Measurements from ENCODE around the gene GADD45A.
"Not testable (repeated sequence)": the region's sequence is repeated elsewhere in the genome, so short reads cannot be mapped to it uniquely, and the experiment has no call there.

GADD45A gene

DNA sequence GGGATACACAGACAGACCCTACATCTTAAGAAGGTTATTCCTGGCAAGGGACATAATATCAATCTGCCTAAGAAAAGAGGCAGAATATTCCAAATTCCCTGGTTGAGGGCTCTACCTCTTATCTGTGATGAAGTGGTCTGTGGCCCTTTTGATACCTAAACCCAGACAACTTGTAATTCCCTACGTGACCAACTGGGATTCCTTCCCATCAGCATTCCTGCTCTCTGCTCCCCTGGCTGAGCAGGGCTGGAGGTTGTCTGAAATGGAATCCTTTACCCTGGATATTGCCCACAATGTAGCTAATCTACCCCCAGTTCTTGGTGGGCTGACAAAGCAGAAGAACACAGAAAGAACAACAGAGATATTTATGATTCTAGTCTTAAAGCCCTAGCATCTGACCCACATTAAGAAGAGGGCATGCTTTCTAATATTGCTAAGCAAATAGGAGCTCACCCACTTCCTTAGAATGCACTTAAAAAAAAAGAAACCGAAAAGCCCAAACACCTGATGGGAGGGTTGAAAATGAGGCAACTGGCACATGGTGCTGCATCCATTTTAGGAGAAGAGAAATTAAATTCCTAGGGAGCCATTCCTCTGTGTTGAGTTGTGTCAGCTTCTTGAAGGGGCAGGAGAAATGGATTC is 36.8 kb downstream of the GADD45A start:
- no peak for DNase-seq (ENCODE audit: low spot score)

DNA sequence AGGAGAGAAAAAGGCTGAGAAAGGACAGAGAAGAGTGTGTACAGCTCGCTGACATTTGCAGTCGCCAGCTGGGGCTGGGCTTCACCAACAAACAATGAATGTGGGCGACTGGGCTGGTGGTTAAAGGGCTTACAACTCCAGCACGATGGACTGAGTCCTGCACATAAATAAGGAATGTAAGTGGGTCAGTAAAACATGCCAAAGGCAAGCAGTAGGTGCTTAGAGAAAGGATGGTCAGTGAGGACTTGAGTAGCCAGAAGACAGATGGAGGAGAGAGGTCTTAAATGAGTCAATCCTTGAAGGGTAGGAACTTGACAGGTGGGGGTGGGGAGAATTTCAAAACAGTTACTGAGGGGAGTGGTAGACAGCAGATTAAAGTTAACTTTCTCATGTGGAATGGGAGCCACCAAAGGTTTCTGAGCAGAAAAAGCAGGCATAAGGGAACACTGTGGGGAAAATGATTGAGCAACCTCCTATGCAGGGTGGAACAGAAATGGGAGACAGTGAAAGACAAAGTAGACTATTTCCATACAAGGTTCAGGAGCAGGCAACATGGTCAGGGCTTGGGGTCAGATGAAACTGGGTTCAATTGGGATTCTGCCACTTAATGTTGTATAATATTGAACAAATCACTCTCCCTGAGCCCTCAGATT is 37.4 kb downstream of the GADD45A start:
- no peak for DNase-seq (ENCODE audit: low spot score)

DNA sequence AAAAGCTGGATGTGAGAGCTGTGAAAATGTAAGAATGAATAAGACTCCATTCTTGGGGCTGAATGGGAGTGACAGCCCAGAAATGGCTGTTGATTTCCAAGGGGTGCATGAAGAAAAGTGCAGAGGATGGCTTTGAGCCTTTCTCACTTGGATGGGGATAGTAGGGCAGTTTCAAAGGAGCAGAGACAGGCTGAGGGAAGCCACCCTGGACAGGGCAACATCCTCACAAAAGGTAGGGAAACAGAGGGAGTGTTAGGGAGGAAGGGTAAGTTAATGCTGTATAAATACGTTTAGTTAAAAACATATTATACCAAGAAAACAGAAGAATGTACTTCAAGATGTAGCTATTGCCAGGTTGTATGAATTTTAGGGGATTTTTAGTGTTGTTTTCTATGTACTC is 38.1 kb downstream of the GADD45A start:
- no peak for DNase-seq (ENCODE audit: low spot score)

DNA sequence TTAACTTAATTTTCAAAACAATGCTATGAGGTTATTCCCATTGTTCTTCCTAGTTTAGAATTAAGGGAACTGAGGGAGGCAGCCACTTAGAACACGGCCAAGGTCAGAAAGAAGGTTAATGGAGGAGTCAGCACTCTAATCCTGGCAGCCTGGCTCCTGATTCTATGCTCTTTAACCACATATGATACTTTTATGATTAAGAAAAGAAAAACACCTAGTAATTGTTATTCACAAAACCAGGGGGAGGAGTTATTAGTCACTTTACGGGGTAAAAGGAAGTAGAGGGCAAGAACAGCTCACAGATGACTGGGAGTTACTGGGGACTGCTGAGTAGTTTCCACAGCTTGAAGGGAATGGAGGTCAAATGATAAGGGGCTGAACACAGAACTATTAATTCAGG is 38.6 kb downstream of the GADD45A start:
- DNase-seq (ENCODE audit: low spot score), result peak; percentile 38

DNA sequence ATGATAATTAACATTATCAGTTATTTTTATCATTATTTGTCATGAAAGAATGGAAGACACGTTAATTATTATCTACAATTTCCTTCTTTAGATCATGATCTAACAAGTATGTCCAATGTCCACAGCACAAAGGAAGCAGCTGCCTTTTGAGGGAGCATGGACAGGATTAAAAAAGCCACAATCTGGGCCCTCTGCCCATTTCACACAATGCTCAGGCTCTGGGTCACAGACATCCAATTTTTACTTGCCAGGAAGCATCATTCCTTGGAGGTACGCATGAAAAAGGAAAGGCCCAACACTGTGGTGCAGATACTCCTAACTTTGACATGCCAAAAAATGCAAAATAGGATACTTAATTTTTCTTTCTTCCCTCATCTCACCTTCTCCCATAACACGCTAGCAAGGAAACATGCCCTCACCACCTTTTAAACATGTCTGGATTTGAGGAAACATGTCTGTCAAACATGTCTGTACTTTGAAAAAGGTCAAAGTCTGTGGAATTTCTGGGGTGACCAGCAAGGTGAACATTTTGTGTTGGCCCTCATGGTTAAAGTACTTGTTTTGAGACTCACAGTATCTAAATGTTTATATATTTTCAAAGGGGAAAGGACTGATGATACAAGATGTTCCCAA is 40.0 kb downstream of the GADD45A start:
- no peak for DNase-seq (ENCODE audit: low spot score)

DNA sequence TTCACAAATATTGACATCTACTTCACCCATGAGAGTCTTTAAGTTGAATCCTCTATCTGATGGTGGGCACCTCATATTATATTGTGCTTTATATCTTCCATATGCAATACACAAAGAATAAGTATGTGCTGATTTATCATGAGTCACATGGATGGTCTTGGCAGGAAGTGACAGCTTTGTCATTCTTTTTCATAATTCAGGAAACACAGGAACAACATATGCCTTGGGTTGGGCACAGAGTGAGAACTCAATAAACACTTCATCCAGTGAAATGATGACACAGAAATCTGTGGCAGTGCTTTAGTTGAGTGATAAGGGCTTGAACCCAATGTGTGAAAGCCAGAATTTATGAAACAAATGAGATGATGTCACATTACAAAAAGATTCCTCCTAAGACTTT is 41.2 kb downstream of the GADD45A start:
- DNase-seq (ENCODE audit: low spot score), result peak; percentile 9

DNA sequence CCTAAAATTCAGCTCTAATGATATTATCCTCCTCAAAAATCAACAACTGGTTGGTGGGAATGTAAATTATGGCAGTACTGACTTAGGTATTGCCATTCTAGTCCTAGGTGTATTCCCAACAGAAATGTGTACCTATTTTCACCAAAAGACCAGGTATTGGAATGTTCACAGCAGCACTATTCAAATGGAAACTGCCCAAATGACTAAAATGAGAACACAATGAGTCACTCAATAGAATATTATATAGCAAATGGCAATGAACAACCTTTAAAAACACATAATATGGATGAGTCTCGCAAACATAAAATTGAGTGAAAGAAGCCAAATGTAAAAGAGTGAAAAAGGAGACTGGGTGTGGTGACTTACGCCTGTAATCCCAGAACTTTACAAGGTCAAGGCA is 44.9 kb downstream of the GADD45A start:
- DNase-seq (ENCODE audit: low spot score), result peak; percentile 17

DNA sequence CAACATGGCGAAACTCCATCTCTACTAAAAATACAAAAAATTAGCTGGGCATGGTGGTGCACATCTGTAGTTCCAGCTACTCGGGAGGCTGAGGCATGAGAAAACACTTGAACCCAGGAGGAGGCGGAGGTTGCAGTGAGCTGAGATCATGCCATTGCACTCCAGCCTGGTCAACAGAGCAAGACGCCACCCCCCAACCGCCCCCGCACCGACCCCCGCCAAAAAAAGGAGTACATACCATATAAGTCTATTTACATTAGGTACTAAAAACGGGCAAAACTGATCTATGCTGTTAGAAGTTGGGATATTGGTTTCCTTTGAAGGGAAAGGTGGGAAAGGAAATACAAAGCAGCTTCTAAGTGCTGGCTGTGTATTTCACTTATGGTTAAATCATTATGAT is 45.3 kb downstream of the GADD45A start:
- DNase-seq (ENCODE audit: low spot score), result not testable (repeated sequence)

DNA sequence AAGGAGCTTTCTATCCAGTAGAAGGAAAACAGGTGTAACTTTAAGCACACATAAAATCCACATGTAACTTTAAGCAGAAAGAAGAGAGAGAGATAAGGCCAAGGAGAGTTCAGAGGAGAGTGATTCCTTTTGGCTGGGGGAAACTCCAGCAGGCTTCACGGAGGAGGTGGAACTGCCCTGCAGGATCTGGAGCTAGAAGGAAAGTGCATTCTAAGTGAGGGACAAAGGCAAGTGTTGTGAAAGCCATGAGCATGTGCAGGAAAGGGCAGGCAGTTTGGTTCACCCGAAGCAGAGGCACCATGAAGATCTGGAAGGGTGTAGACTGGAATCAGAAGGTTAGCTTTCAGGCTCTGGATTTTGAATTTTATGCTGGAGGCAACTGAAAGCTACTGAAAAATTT is 46.3 kb downstream of the GADD45A start:
- DNase-seq (ENCODE audit: low spot score), result no peak

DNA sequence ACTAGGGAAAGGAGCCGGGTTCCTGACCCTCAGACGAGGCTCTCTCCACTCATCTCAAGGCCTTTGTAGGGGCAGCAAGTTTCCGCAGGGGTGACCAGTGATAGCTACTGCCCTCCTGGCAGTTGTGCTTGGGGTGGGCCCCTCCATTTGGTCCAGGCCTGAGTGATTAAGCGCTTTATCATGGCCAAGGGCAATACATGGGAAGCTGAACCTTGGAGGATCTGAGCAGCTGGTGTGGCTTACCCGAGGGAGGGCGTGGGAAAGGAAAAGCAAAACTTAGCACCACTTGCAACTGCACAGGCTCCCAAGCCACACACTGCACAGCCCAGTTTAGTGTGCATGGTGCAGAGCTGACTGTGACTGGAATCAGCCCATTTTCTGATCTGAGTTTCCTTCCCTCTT is 47.8 kb downstream of the GADD45A start:
- DNase-seq (ENCODE audit: low spot score), result no peak

DNA sequence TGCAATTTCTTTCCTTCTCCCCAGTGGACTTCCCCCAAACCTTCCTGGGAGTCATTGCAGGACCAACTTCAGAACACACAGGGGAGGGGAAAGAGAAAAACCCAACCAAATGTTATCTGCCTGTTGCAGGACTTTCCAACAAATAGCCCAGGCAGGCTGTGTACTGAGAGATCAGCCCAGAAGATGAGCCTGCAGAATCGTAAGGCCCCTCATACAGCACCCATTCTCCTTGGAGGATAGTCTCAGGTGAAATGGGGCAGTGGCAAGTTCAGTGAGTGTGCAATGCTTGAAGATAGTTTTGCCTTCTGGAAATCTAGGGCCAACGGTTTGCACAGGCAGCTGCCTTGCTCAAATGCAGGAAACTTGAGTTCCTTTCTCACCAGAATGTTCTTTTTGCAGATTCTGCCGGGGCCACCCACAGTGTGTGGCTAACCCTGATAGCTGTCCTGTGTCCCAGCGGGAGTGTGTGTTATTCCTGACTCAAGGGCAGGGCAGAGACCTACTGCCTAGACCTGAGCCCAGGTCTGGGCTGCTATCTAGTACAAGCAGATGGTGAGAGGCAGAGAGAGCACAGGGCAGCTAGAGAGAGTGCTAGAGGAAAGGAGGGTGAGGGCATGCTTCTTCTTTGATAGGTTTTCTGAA is 48.8 kb downstream of the GADD45A start:
- no peak for DNase-seq (ENCODE audit: low spot score)

DNA sequence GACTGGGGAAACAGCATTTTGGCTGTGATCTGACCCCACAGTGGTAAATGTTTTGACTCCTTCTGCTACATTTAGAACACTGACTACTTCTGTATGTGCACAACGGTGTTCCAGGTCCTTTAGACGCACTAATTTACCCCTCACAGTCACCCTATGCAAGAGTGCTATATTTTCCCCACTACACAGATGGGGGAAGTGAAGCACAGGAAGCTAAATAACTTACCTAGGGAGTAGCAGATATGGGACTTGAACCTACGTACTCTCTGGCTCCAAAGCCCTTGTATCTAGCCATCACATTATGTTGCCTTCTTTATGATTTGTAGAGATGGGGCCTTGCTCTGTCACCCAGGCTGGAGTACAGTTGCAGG is 49.3 kb downstream of the GADD45A start:
- DNase-seq (ENCODE audit: low spot score), result no peak

DNA sequence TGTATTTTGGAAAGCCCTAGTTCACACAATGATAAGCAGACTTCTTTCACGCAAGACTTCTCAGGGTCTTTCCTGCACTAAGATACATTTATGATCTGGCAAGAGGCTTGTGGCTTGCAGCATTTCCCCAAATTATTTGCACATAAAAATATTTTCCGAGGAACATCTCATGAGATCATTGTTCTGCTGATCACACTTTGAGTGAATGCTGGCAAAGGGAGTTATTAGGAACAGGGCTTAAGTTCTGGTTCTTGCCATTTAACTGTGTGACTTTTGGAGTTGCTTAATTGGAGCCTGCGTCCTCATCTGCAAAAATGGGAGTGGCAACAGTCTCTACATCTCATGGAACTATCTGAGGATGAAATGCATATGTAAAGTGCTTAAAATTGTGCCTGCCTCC is 50.2 kb downstream of the GADD45A start:
- no peak for DNase-seq (ENCODE audit: low spot score)

DNA sequence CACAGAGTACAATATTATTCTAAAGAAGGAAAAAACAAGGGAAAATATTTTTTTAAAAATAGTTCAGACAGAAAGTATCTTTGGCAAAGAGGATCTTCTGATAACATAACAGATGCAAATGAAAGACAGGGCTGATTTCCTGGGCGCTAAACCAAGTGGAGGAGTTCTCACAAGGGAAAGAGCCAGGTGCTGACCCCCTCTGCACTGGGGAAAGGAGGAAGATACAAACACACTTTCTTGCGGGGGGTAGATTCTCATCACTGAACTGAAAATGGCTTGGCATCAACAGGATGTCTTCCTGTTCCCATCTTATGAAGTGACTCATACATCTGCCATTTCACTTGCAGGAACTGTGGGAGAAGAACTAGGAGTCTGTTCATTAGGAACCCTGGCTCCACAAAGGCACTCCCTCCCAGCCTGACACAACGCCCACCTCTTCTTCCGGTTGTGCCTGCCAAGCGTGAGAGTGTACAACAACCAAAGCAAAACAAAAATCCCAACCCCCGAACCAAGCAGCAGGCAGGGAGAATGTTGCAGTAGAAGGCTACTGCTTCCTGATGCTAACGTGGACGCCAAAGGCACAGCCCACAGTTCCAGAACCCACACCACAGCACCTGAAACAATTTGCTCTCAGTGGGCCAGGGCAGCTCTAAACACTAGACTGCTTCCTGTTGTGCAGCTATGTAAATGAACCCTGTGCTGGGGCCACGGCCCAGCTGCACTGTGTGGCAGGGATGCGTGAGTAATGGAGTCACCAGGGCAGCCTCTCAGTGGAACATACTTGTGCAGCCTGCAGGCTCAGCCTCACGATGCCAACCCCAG is 51.0 kb downstream of the GADD45A start:
- DNase-seq (ENCODE audit: low spot score), result peak; percentile 28

DNA sequence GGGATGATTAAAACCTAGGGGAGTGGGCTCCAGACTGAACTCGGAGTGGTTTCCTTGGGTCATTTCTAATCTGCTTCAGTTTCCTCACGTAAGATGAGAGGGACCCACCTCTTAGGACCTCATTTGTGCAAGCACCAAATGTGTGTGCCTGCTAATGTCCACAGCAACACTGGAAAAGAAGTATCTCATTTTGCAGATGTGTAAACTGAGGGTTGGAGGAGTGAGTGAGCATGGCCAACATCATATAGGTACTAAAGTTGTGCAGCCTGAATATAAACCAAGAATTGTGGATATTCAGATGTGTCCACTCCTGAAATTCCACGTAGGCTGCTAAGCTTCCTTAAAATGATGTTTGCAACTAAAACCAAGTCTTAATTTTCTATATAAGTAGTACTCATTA is 51.7 kb downstream of the GADD45A start:
- no peak for DNase-seq (ENCODE audit: low spot score)

DNA sequence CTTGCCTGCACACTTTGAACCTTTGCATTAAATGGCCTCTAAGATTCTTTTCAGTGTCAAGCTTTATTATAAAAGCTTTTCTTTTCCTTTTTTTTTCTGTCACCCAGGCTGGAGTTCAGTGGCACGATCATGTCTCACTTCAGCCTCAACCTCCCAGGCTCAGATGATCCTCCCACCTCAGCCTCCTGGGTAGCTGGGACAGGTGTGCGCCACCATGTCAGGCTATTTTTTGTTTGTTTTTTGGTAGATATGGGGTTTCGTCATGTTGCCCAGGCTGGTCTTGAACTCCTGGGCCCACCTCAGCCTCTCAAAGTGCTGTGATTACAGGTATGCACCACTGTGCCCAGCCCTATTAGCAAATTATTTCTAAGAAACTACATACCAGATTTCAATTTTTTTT is 52.9 kb downstream of the GADD45A start:
- DNase-seq (ENCODE audit: low spot score), result no peak

Data from activated CD4-positive, alpha-beta T cell treated with anti-CD3 and anti-CD28 coated beads, Interleukin-2, Interleukin-4, amounts not matched to agents 100 ng/mL and 50 ng/mL, durations not matched to agents 16 hours and 8 hours (primary cell).